WI38 (cell line): ENCODE data around the gene DCP2.

Experiments used
- H3K4me3 ChIP-seq: 2 replicates; pipeline ENCODE4 v1.5.1; 2011; ENCODE audit warnings: low read depth, mild to moderate bottlenecking, control low read depth, low read length
- CTCF ChIP-seq: IDR thresholded peaks from 2 replicates; pipeline ENCODE4 v1.5.1; 2012; ENCODE audit warnings: low read depth, mild to moderate bottlenecking, control low read depth, low read length

The DCP2 gene

GRCh38 chr5:113047234-113047633 lies 70.6 kb downstream of the DCP2 start:
- H3K4me3 ChIP-seq, result no peak overlapping the region
- no peak for TF ChIP-seq CTCF

- no peak overlapping the region for H3K4me3 ChIP-seq
- no peak for TF ChIP-seq CTCF
Measured at GRCh38 chr5:113047733-113048652, 71.4 kb downstream of the DCP2 start.

GRCh38 chr5:113048931-113049330 lies 72.3 kb downstream of the DCP2 start:
- TF ChIP-seq CTCF, result no peak
- no peak overlapping the region for H3K4me3 ChIP-seq

GRCh38 chr5:113050721-113051382 lies 74.3 kb downstream of the DCP2 start:
- TF ChIP-seq CTCF, result no peak
- no peak overlapping the region for H3K4me3 ChIP-seq

GRCh38 chr5:113052041-113052795 lies 75.6 kb downstream of the DCP2 start:
- TF ChIP-seq CTCF, result no peak
- no peak overlapping the region for H3K4me3 ChIP-seq

- no peak overlapping the region for H3K4me3 ChIP-seq
- TF ChIP-seq CTCF, result no peak
Measured at GRCh38 chr5:113053511-113053995, 77.0 kb downstream of the DCP2 start.
